SK-N-SH treated with all-trans-retinoic acid at 6 μM for 48 hours (cell line): ENCODE data around the gene SYK.

Source experiments
- ATAC-seq: fragments of 200-7000 bp; cut with Tn5 transposase; 3 replicates; pipeline ENCODE4 v1.9.1; 2020; ENCODE audit warnings: mild to moderate bottlenecking, moderate library complexity
- ARNTL ChIP-seq: fragments of 450-650 bp; formaldehyde crosslinking; IDR thresholded peaks from 2 replicates; pipeline ENCODE4 v1.5.0; 2020; ENCODE audit warnings: low read depth, mild to moderate bottlenecking, moderate library complexity, borderline replicate concordance
- BACH2 ChIP-seq: fragments of 250-450 bp; sonication (Bioruptor Pico); IDR thresholded peaks from 2 replicates; pipeline ENCODE4 v1.9.0; 2021; ENCODE audit warnings: mild to moderate bottlenecking, borderline replicate concordance
- CREB5 ChIP-seq: fragments of 250-450 bp; sonication (Bioruptor Pico); IDR thresholded peaks from 2 replicates; pipeline ENCODE4 v1.5.1; 2020; ENCODE audit warnings: low read depth, mild to moderate bottlenecking, moderate library complexity
- CSDC2 ChIP-seq: fragments of 250-450 bp; sonication (Bioruptor Pico); IDR thresholded peaks from 2 replicates; pipeline ENCODE4 v1.5.0; 2020; ENCODE audit warnings: mild to moderate bottlenecking, moderate library complexity
- CSRNP3 ChIP-seq: fragments of 250-450 bp; sonication (Bioruptor Pico); IDR thresholded peaks from 2 replicates; pipeline ENCODE4 v1.5.1; 2021; ENCODE audit warnings: mild to moderate bottlenecking, moderate library complexity
- ESRRG ChIP-seq: fragments of 250-450 bp; sonication (Bioruptor Pico); IDR thresholded peaks from 2 replicates; pipeline ENCODE4 v1.6.1; 2021; ENCODE audit warnings: mild to moderate bottlenecking
- GLIS3 ChIP-seq: fragments of 250-450 bp; sonication (Bioruptor Pico); IDR thresholded peaks from 2 replicates; pipeline ENCODE4 v1.5.0; 2020; ENCODE audit warnings: mild to moderate bottlenecking, moderate library complexity
- ISL1 ChIP-seq: fragments of 250-450 bp; sonication (Bioruptor Pico); IDR thresholded peaks from 2 replicates; pipeline ENCODE4 v2.1.2; 2022; ENCODE audit warnings: mild to moderate bottlenecking, moderate library complexity
- OSR1 ChIP-seq: fragments of 250-450 bp; sonication (Bioruptor Pico); IDR thresholded peaks from 2 replicates; pipeline ENCODE4 v1.8.0; 2022; ENCODE audit warnings: moderate library complexity, mild to moderate bottlenecking, inconsistent platforms
- PATZ1 ChIP-seq: fragments of 250-450 bp; sonication (Bioruptor Pico); IDR thresholded peaks from 2 replicates; pipeline ENCODE4 v1.8.0; 2020; ENCODE audit warnings: mild to moderate bottlenecking, moderate library complexity, borderline replicate concordance
- POU6F1 ChIP-seq: fragments of 250-450 bp; sonication (Bioruptor Pico); IDR thresholded peaks from 2 replicates; pipeline ENCODE4 v1.8.0; 2021; ENCODE audit warnings: low read depth, mild to moderate bottlenecking, moderate library complexity, borderline replicate concordance
- PPARA ChIP-seq: fragments of 250-450 bp; sonication (Bioruptor Pico); IDR thresholded peaks from 2 replicates; pipeline ENCODE4 v1.5.0; 2020; ENCODE audit warnings: mild to moderate bottlenecking, borderline replicate concordance
- SNAI2 ChIP-seq: fragments of 250-450 bp; sonication (Bioruptor Pico); IDR thresholded peaks from 2 replicates; pipeline ENCODE4 v1.5.0; 2020; ENCODE audit warnings: mild to moderate bottlenecking, moderate library complexity
- TCF4 ChIP-seq: fragments of 250-450 bp; sonication (Bioruptor Pico); IDR thresholded peaks from 2 replicates; pipeline ENCODE4 v1.8.0; 2021; ENCODE audit warnings: mild to moderate bottlenecking, moderate library complexity, borderline replicate concordance
- TOX ChIP-seq: fragments of 250-450 bp; sonication (Bioruptor Pico); IDR thresholded peaks from 2 replicates; pipeline ENCODE4 v1.8.0; 2021; ENCODE audit warnings: mild to moderate bottlenecking, moderate library complexity, borderline replicate concordance
- TSHZ2 ChIP-seq: fragments of 250-450 bp; sonication (Bioruptor Pico); IDR thresholded peaks from 2 replicates; pipeline ENCODE4 v1.5.0; 2020; ENCODE audit warnings: mild to moderate bottlenecking, moderate library complexity
- ZC3H10 ChIP-seq: fragments of 250-450 bp; sonication (Bioruptor Pico); IDR thresholded peaks from 2 replicates; pipeline ENCODE4 v1.5.1; 2021; ENCODE audit warnings: mild to moderate bottlenecking, moderate library complexity
- ZFP30 ChIP-seq: fragments of 450-650 bp; formaldehyde crosslinking; IDR thresholded peaks from 2 replicates; pipeline ENCODE4 v1.5.0; 2022; ENCODE audit warnings: mild to moderate bottlenecking, moderate library complexity
- ZNF565 ChIP-seq: fragments of 450-650 bp; formaldehyde crosslinking; conservative IDR thresholded peaks from 2 replicates; pipeline ENCODE4 v1.5.0; 2020; ENCODE audit warnings: low read depth, mild to moderate bottlenecking, moderate library complexity
- ZNF70 ChIP-seq: fragments of 450-650 bp; formaldehyde crosslinking; IDR thresholded peaks from 2 replicates; pipeline ENCODE4 v1.5.0; 2020; ENCODE audit warnings: mild to moderate bottlenecking, moderate library complexity
- ZNF8 ChIP-seq: fragments of 450-650 bp; formaldehyde crosslinking; IDR thresholded peaks from 2 replicates; pipeline ENCODE4 v1.5.0; 2020; ENCODE audit warnings: mild to moderate bottlenecking, moderate library complexity

The SYK gene

GRCh38 chr9:90847971-90848370, 46.4 kb downstream of the SYK start:
- ATAC-seq = no peak
- TF ChIP-seq CREB5 (CRISPR knock-in tag) (no peak), PATZ1 (CRISPR knock-in tag) (no peak), CSDC2 (CRISPR knock-in tag) (no peak), ZC3H10 (CRISPR knock-in tag) (no peak), TCF4 (no peak), TSHZ2 (CRISPR knock-in tag) (no peak), ZFP30 (CRISPR knock-in tag) (no peak), ZNF8 (CRISPR knock-in tag) (no peak), OSR1 (CRISPR knock-in tag) (no peak), GLIS3 (CRISPR knock-in tag) (no peak), ESRRG (CRISPR knock-in tag) (no peak)

GRCh38 chr9:90848866-90849265, 47.2 kb downstream of the SYK start:
- TF ChIP-seq ZNF70 (CRISPR knock-in tag) = no peak
- no peak for TF ChIP-seq CSDC2 (CRISPR knock-in tag)
- TF ChIP-seq POU6F1 = no peak
- no peak for TF ChIP-seq ESRRG (CRISPR knock-in tag)
- no peak for TF ChIP-seq ZNF8 (CRISPR knock-in tag)
- TF ChIP-seq BACH2 (CRISPR knock-in tag) = no peak
- no peak for TF ChIP-seq ZFP30 (CRISPR knock-in tag)
- TF ChIP-seq GLIS3 (CRISPR knock-in tag) = no peak
- TF ChIP-seq ZC3H10 (CRISPR knock-in tag) = no peak
- no peak for TF ChIP-seq PATZ1 (CRISPR knock-in tag)
- no peak for TF ChIP-seq ZNF565
- no peak for TF ChIP-seq TOX (CRISPR knock-in tag)
- no peak for TF ChIP-seq ISL1 (CRISPR knock-in tag)
- no peak for TF ChIP-seq CSRNP3
- TF ChIP-seq ARNTL = no peak
- TF ChIP-seq, all 23 proteins: peak for 0
- ATAC-seq = no peak

- no peak for ATAC-seq
- no peak for TF ChIP-seq OSR1 (CRISPR knock-in tag)
- TF ChIP-seq TCF4 = no peak
- no peak for TF ChIP-seq ZFP30 (CRISPR knock-in tag)
- no peak for TF ChIP-seq PPARA
- TF ChIP-seq CSDC2 (CRISPR knock-in tag) = no peak
- no peak for TF ChIP-seq SNAI2
- no peak for TF ChIP-seq ZNF70 (CRISPR knock-in tag)
- no peak for TF ChIP-seq PATZ1 (CRISPR knock-in tag)
- no peak for TF ChIP-seq ISL1 (CRISPR knock-in tag)
- no peak for TF ChIP-seq CREB5 (CRISPR knock-in tag)
- no peak for TF ChIP-seq ESRRG (CRISPR knock-in tag)
- TF ChIP-seq GLIS3 (CRISPR knock-in tag) = no peak
- no peak for TF ChIP-seq POU6F1
Measured at GRCh38 chr9:90851444-90851843, 49.8 kb downstream of the SYK start.
